GM11168 (cell line): Measurements from ENCODE around the gene GPR87.

ENCODE experiments used
- in situ Hi-C: fragments of 300-500 bp; cut with MboI; formaldehyde crosslinking; loops from one replicate; pipeline ENCODE4 v1.12.0; 2022; ENCODE audit warnings: low sequenced_read_pairs; ENCODE audit not compliant: unreplicated experiment

GPR87 gene

DNA sequence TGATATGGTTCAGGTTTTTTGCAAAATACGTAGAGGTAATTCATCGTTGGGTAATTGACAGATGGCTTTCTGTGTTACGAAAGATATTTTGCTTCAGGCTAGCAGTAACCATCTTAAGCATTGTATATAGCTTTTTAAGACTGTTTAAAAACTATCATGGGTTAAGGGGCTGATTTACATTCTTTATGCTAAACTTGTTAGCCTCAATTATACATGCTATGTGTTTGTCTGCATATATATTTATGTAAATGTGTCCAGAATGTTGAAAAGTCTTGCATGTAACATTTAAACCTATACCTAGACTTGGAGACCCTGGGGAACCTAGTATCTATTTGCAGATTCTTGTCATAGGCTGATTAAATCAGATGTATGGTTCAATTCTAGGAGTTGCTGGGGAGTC lies 27.2 kb downstream of the GPR87 start:
- in situ Hi-C loops: loop anchor here (5.0 kb wide), 1 partner anchor 62 kb away; no protein-coding TSS in a partner anchor

DNA sequence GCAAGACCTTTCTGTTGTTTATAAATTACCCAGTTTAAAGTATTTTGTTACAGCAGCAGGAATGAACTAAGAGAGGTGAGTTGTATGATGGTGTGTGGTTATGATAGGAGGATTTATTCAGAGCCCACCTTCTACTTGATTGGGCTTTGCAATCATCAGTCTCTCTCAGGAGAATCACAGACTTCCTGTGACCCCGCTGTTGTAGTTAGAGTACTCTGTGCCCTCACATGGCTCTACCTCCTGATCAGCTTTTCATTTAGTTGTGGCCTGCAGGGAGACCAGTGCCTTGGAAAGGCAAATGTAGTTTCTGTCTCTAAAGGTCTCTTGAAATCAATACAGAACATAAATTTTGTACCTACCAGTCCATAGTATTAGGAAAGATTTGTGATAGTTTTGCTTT lies 30.7 kb downstream of the GPR87 start:
- in situ Hi-C loops: loop anchor here (5.0 kb wide), 1 partner anchor 59 kb away; no protein-coding TSS in a partner anchor

DNA sequence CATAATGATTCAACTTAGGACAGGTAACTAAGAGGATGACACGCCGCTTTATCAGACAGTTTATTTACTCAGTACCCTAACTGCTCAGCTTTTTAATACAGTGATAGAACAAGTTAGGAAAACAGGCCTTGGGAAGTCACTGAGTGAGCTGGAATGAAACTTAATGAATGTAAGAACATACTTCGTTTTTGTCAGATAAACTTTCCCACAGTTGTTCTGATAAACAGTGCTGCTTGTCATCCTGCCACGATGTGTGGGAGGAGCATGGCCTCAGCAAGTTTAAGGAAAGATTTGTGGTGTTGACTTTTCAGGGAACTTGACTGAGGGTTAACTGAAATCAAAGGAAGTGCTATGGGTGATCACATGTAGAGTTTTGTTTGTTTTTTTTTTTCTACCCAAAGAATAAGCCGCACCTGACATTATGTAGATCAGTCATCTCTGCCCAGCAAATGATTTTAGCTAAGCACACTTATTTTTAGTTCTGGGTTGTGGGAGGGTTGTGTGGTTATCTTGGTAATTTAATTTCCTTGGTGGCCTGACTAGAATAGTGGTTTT lies 32.6 kb downstream of the GPR87 start:
- in situ Hi-C loops: no loop called here

DNA sequence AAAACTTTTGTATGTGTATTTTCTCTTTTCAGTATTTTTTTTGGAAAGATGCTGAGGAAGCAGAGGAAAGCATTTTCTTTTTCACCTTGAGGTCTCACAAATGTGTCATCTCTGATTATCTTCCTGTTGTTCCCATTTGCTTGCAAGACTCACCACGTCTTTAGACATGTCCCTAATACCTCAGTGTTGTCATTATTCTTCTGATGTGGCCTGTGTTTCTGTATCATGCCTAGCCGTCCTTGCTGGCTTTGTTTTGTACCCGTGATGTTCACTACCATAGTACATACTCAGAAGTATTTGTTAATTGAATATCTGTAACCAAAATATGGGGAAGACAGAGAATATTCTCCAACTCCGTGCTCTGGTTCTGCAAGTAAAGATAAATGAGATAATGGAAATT lies 33.2 kb downstream of the GPR87 start:
- in situ Hi-C loops: no loop called here

DNA sequence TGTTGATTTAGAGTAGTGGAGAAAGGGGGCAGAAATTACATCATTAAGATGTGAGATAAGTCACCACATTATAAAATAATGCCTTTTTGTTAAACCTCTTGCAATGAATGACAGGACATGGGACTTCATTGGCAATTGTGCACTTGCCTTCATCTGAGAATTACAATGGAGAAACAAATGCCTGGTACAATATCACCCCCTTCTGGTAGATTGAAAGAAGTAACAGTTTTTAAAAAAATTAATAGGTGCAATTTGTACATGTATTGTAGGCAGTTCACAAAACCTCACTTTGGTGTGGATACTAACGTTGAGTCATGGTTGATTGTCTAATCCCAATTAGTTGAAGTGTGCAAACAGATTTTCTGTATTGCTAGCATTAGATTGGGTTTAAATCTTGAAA lies 33.7 kb downstream of the GPR87 start:
- in situ Hi-C loops: no loop called here

DNA sequence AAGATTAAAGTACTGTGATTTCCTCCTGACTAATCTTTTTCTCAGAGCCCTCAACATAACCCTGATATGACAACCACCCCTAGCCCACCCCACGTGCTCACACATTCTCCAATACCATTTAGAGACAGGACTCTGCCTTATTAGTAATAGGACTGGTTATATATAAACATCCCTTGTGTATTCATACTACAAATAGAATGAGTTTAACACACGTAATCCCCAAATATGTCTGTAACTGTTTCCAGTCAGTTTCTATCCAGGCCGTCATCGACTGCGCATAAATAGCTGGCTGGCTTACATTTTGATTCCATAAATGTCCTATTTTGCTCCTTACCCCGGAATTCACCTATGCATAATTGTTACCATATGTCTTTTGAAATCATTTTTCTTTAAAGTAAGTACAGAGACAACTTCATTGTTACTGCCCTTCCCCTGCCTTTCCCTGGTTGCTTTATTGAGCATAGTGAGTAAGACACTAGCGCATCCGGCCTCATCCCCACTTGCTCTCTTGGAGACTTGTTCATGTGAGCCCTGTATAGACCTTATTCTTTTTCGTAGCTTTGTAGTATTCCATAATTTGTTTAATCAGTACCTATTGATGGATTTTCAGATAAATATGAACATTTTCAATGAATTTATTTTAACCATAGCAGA lies 34.8 kb downstream of the GPR87 start:
- in situ Hi-C loops: no loop called here

DNA sequence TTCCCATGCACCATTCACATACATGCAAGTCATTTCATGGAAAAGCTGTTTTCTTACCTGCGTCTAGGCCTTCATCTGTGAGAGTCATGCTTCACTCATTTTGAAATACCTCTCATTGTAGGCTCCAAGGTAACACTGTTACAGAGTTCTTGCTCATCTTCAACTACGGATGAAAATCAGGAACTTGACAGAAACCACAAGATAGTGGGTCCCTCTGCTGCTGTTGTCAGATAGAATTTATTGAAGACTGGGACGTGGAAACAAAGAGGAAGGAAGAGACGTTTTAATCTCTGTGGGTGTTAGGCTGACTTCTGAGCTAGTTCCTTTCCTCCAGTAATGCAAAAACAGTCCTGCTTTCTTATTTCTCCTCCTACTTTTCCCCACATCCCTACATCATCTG lies 38.4 kb downstream of the GPR87 start, which contains the start of gene P2RY14:
TSS of gene P2RY14 (minus strand) at position 313 of the 400 bp plus-strand sequence. CDS start 64,226 bp downstream, outside the sequence.
- in situ Hi-C loops: loop anchor here (5.0 kb wide), 1 partner anchor 111 kb away; no protein-coding TSS in a partner anchor

DNA sequence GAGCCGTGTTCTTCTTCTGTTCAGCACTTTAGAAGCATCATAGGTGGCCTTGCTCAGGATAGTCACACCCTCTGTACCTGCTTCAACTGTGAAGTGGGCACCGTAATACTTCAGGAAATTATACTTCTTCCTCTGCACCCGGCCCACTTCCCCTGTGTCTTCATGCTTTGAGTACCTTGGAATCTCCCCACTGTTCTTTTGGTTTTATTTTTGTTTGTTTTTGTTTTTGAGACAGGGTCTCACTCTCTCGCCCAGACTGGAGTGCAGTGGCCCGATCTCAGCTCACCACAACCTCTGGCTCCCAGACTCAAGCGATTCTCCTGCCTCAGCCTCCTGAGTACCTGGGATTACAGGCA lies 40.0 kb downstream of the GPR87 start:
- in situ Hi-C loops: loop anchor here (5.0 kb wide), 1 partner anchor 109 kb away; no protein-coding TSS in a partner anchor

DNA sequence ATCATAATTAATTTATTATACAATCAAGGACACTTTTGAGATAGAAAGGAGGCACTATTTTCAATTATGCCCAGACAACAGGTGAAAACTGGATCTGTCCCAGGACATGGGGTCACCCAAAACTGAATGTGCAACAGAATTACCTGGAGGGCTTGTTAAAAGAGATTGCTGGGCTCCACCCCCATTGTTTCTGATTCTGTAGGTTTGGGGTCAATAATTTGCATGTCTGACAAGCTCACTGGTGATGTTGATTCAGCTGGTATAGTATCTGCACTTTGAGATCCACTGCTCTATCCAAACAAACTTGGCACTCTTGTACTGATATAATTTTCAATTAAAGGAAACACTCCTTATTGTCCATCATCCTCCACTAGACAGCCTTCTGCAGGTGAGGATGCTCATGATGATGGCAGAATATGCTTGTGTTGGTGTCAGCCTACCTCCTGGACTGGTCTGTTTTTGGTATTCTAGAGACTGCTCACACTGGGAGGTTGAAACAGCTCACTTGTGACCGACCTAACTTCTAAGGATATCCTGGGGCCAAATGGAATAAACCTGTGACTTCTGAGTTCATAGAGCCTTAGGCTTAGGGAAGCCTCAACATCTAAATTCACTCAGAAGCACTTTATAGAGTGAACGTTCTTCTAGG lies 40.5 kb downstream of the GPR87 start:
- in situ Hi-C loops: loop anchor here (5.0 kb wide), 1 partner anchor 109 kb away; no protein-coding TSS in a partner anchor

DNA sequence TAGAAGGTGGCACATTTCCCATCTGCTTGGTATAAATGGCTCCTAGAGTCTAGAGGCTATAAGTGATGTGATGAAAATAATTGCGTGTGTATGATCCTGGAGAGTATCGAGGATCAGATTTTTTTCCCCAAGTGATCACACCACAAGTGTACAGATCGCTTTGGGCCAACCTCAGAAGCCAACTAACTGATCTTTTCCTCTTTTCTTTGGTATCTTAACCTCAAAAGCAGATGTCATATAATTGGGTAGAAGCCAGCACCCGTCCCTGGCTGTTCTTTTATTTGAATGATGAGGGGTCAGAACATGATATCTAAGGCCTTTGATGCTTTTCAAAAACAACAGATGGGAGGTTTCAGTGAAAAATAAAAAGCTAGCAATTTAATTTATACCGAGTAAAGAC lies 41.5 kb downstream of the GPR87 start:
- in situ Hi-C loops: loop anchor here (5.0 kb wide), 1 partner anchor 108 kb away; no protein-coding TSS in a partner anchor

DNA sequence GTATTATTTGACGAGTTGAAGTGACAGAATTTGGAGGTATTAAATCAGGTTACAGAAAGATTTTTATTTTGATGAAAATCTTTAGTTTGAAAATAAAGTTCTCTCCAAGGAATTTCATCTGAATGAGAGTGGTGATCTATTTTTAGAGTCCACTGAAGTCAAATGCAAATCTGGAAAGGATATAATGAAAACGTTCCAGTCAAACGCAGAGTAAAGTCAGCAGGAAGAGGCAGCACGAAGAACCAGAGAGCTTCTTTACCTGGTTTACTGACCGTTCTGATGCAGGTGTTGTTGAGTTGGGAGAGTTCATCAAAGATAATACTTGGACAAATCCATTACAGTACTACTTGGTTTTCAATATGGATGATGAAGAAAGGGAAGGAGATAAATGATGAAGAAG lies 47.0 kb downstream of the GPR87 start:
- in situ Hi-C loops: no loop called here

DNA sequence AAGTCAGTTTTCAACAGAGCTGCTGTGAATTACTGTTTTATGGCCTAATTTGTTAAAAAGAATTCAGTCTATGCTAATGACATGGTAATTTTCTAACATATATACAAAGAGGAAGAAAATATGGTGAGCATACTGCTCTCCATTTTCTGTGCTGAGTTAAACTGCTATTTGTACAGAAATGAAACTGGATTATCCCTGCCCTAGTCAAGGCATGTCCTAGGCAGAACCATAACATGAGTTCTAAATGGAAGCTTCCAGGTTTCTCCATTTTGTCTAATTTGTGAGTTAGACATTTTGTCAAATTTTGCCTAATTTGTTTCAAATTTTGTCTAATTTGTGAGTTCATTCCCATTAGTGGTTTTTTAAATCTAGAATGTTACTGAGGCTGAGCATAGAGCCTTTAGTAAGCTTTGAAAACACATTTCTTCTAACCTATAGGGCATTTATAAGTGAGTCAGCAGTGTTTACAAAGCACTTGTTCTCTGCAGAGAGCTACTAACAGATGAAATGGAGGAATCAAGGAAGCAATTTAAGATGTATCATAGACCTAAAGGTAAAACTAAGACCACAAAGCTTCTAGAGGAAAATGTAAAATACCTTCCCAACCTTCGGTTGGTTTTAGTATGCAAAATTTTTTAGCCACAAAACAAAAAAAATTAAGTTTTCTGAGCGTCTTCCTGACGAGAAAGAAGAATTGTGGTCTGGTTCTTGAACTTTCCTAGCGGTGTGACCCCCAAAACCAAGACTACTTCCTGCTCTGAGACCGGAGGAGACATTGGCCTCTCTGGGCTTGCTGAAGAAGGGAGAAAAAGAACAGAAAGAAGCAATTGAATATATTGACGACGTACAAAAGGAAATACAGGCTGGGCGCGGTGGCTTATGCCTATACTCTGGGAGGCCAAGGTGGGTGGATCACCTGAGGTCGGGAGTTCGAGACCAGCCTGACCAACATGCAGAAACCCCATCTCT lies 48.1 kb downstream of the GPR87 start:
- in situ Hi-C loops: no loop called here

DNA sequence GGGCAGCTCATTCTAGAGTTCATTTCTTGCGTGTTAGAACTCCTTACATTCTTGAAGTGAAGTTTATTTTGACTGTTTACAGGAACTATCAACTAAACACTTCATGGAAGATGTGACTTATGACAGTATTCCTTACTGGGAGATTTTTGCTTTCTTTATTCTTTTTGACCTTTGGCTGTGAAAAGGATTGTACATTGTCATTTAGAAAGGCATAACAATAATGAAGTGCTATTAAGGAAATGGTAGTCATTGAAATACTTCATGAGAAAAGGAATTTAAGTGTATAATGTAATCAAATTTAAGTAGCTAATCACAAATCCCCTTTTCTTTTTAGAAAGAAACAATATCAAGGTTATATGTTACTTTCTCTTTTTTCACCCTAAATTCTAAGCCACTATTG lies 49.6 kb downstream of the GPR87 start:
- in situ Hi-C loops: no loop called here

DNA sequence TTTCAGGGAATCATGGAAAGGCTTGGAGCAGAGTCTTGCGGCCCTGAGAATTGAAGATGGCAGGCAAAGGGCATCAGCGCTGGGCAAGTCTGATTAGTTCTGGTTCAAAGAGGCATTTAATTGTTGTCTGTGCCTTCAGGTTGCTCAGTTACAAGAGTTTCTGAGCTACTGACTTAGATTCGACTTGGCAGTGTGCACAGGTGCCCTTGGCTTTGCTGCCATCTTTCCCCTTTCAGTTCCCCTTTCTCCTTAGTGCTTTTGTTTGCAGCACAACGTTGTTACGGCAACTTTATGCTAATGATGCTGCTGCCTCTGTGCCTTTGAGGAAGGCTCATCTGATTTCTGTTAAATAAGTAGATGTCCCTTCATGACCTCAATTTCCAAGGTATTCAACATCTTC lies 50.8 kb downstream of the GPR87 start:
- in situ Hi-C loops: no loop called here

DNA sequence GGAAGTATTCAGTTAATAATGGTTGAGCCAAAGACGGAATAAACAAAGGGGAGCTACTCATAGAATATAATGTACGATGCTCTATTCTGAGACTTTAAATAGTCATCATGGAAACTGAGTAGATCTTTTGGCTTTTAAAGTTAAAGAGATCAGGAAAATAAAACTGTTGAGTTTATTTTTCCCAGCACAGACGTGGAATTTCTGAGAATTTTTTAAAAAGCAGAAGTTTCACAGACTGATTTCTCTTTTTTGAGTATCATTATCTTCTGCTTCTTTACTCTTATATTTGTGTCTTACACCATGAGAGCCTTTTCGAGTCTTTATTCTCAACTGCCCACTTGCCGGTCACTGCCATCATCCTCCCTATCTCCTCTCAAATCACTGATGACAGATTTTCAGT lies 51.5 kb downstream of the GPR87 start:
- in situ Hi-C loops: no loop called here

DNA sequence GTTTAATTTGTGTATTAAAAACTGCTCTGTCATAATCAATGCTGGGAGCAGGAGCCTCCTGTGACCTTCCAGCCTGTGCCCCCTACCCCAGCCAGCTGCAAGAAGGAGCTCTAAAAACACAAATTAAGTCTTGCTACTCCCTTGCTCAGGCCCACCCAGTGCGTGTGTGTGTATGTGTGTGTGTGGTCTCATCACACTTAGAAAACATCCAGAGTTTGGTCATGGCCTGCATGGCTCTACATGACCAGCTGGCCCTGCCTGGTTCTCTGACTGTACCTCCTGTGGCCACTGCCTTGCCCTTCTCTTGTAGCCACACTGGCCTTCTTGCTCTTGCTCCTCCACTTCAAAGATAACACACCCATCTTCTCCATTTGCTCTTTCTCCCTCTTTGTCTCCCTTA lies 52.0 kb downstream of the GPR87 start:
- in situ Hi-C loops: no loop called here

DNA sequence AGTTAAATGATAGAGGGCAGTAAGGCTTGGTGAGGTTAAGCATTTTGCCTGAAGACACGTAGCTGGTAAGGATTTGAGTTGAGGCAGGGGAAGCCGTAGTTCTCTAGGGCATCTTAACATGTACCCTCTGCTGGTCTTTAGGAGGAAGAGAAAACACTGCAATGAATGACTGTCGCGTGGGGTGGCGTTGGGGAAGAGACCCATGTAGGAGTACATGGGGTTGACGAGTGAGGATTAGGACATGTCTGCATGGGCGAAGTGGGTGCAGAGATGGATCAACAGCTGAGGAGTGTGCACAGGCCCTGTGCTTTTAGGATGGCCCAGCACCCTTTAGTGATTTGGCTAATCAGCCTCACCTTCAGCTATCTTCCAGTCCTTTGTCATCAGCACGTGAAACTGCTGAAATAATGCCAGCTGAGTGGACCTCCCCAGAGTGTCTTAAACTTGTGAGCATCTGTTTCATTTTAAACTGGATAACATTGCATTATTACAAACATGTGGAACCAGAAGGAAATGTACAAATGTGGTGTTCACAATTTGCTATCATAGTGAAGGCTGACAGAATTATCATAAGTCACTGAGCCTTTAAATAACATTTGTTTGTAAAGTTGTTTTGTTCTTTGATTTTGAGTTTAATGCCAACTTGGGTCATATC lies 53.6 kb downstream of the GPR87 start:
- in situ Hi-C loops: no loop called here

DNA sequence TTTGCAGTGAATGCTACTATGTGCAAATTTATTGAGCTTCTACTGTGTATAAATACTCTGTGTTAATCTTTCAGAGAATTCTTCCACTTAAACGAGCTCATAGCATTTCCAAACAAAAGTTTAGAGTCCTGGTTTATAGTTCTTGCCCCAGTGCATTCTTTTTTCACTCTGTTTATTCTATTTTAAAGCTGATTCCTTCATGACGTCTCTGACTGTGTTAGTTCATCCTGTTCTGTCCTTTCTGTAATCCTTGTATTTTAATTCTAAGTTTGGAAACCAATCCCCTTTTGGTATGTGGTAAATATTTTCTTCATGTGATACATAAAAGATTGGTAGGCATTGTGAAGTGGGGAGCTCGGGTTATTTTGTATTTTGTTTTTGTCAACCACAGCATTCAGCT lies 57.0 kb downstream of the GPR87 start:
- in situ Hi-C loops: no loop called here

DNA sequence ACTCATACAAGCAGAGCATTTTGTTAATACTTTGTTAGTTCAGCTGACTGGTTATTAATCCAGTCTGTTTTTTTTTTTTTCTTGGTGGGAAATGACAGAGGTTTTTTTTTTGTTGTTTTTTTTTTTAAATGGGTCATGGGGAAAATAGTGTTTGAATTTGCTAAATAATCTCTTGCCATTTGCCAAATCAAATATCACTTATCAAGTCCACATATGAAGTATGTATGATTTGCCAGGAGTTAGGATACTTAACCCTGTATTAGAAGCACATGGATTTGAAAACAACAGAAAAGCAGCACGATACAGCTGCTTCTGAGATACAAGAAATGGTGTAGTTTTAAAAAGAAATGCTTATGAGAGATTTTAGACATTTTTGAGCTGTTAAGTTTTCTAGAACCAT lies 59.9 kb downstream of the GPR87 start:
- in situ Hi-C loops: no loop called here

DNA sequence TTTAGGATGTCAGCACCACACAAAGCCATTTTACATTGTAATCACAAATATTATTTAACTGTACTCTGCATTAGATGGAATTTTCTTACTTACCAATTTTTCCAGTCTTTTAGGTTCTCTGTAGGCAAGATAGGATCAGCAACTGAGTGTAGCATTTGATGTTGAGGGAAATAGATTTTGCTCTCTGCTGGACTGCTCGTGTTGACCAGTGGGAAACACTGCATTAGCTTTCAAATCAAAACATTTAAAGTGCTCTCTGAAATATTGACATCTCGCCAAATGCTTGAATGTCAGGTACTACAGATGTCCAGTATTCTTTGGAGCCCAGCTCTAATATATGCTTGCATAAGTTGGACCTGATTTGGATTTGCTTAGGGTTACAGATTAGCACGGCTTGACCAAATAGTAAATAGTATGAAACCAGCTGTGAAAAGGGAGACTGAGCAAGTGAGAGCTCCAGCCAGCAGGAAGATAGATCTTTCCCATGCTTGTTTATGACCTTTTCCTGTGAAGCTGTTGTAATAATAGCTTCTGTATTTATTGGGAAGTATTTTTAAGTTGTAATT lies 67.8 kb downstream of the GPR87 start:
- in situ Hi-C loops: no loop called here
